Hepatocyte (in vitro differentiated cells): ENCODE data around the gene WEE2.

ENCODE experiments used
- CTCF ChIP-seq: fragments of 200-600 bp; sonication (generic); IDR thresholded peaks from 2 replicates; pipeline ENCODE4 v1.5.1; 2016; ENCODE audit warnings: antibody characterized with exemption, mild to moderate bottlenecking; ENCODE audit not compliant: poor library complexity
- EZH2 ChIP-seq: fragments of 200-600 bp; sonication (generic); IDR thresholded peaks from 2 replicates; pipeline ENCODE4 v1.6.1; 2016; ENCODE audit warnings: antibody characterized with exemption, mild to moderate bottlenecking, borderline replicate concordance

- no peak for TF ChIP-seq CTCF
- no peak for TF ChIP-seq EZH2
Observed at GRCh38 chr7:141722529-141722928, 14.4 kb downstream of the WEE2 start.
